ENCODE results near the gene OR2A5. TPM values are rescaled to one million over a fixed set of nuclear protein-coding genes. Genes with fewer than 3 reads are reported as not detected.
"Not testable (repeated sequence)": the region's sequence is repeated elsewhere in the genome, so short reads cannot be mapped to it uniquely, and the experiment has no call there.

OR2A5 gene
- total and polyA plus RNA-seq, 4 donors, result not detected

DNA sequence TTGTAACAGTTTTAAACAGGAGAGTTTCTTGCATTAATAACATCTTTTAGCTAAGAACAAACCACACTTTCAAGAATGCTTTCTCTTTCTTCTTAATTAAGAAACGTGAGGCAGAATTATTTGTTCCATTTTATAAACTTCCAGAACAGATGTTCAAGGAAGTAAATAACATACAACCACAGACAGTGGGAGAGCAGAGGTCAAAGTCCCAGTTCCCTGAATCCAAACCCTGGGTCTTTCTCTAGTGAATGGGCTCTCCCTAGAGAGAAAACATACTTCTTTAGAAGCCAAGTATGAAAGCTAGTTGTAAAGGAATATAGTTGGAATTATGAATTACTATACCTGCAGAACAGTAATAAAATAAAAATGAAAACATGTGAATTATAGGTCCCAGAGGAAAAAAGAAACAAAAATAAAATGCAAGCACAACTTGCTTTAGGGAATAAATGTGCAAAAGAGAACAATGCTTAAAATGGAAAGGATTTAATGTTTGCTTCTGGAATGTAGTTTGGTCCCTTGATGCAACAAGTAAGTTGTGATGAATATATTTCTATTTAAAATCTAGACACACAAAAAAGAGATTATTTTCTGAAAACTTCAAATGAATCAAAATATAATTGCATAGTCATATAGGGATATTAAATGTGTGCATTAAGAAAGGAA, 42.6 kb upstream of the OR2A5 start:
- no peak overlapping the region for H3K9ac ChIP-seq (ENCODE audit: insufficient read depth in 1 of 2, low read length in 2 of 2)
- no peaks in the 10 kb centered on the region for H3K36me3 ChIP-seq (ENCODE audit: control insufficient read depth in 4 of 4, insufficient read depth in 4 of 4, low read length in 4 of 4)
- WGBS, 2 donors, result 30 to 47% methylated on average over 1 of the region's 1 CpG
- DNase-seq (peak in 1 of 3 donors; percentile 32), ATAC-seq (ENCODE audit: insufficient read depth, low FRiP score) (no peak)
- H3K9me3 ChIP-seq (ENCODE audit: control insufficient read depth in 4 of 4, insufficient read depth in 3 of 4, low read length in 3 of 4), result peaks cover 0 to 3% (median 0%) of the 10 kb centered on the region in 4 donors
- no peak overlapping the region for H3K27ac ChIP-seq (ENCODE audit: low read depth in 1 of 2, low read length in 1 of 2)
- no peaks in the 10 kb centered on the region for H3K4me1 ChIP-seq (ENCODE audit: control insufficient read depth in 5 of 5, insufficient read depth in 5 of 5, low read length in 5 of 5)
- TF ChIP-seq, protein P1, sequence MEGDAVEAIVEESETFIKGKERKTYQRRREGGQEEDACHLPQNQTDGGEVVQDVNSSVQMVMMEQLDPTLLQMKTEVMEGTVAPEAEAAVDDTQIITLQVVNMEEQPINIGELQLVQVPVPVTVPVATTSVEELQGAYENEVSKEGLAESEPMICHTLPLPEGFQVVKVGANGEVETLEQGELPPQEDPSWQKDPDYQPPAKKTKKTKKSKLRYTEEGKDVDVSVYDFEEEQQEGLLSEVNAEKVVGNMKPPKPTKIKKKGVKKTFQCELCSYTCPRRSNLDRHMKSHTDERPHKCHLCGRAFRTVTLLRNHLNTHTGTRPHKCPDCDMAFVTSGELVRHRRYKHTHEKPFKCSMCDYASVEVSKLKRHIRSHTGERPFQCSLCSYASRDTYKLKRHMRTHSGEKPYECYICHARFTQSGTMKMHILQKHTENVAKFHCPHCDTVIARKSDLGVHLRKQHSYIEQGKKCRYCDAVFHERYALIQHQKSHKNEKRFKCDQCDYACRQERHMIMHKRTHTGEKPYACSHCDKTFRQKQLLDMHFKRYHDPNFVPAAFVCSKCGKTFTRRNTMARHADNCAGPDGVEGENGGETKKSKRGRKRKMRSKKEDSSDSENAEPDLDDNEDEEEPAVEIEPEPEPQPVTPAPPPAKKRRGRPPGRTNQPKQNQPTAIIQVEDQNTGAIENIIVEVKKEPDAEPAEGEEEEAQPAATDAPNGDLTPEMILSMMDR (IDR thresholded peaks at IDR 0.05; ENCODE audit: control extremely low read depth, extremely low read depth), result no peak
- no peak overlapping the region for H3K4me3 ChIP-seq
- no peaks in the 10 kb centered on the region for H3K27me3 ChIP-seq (ENCODE audit: control insufficient read depth in 3 of 3, insufficient read depth in 3 of 3, low read length in 2 of 3)

DNA sequence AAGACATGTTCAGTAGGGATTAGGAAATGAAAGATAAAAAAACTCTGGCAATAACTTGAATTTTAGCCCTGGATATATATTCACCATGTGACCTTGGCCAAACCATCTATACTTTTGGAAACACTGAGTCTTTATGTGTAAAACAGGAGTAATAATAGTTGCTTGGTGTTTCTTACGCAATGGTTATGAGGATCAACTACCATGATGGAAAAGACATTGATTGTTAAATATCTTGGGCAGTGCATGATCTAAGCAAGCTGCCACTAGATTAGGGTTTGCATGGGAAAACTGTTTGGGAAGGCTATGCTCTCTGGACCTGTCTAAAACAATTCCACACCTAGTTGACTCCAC, 42.1 kb upstream of the OR2A5 start:
- Histone ChIP-seq H3K4me3 (no peak overlapping the region), H3K27ac (ENCODE audit: low read depth in 1 of 2, low read length in 1 of 2) (no peak overlapping the region), H3K36me3 (ENCODE audit: control insufficient read depth in 4 of 4, insufficient read depth in 4 of 4, low read length in 4 of 4) (no peaks in the 10 kb centered on the region), H3K9ac (ENCODE audit: insufficient read depth in 1 of 2, low read length in 2 of 2) (no peak overlapping the region), H3K4me1 (ENCODE audit: control insufficient read depth in 5 of 5, insufficient read depth in 5 of 5, low read length in 5 of 5) (no peaks in the 10 kb centered on the region), H3K9me3 (ENCODE audit: control insufficient read depth in 4 of 4, insufficient read depth in 3 of 4, low read length in 3 of 4) (peaks cover 0 to 3% (median 0%) of the 10 kb centered on the region in 4 donors), H3K27me3 (ENCODE audit: control insufficient read depth in 3 of 3, insufficient read depth in 3 of 3, low read length in 2 of 3) (no peaks in the 10 kb centered on the region)
- ATAC-seq (ENCODE audit: insufficient read depth, low FRiP score), result no peak
- TF ChIP-seq, protein P1 (IDR thresholded peaks at IDR 0.05; ENCODE audit: control extremely low read depth, extremely low read depth), result no peak
- WGBS, 2 donors, result 86 to 88% methylated on average over 1 of the region's 1 CpG
- DNase-seq, result peak in 1 of 3 donors; percentile 19

DNA sequence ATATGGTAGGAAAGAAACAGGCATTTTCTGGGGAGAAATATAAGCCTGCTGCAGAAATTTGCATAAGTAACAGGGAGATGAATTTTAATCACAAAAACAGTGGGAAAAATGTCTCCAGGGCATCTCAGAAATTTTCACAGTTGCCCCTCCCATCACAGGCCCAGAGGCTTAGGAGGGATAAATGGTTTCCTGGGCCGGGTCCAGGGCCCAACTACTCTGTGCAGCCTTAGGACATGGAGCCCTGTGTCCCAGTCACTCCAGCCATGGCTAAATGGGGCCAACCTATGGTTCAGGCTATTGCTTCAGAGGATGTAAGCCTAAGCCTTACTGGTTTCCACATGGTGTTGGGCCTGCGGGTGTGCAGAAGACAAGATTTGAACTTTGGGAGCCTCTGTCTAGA, 39.4 kb upstream of the OR2A5 start:
- Histone ChIP-seq H3K9ac (ENCODE audit: insufficient read depth in 1 of 2, low read length in 2 of 2) (no peak overlapping the region), H3K4me3 (no peak overlapping the region), H3K36me3 (ENCODE audit: control insufficient read depth in 4 of 4, insufficient read depth in 4 of 4, low read length in 4 of 4) (no peaks in the 10 kb centered on the region), H3K4me1 (ENCODE audit: control insufficient read depth in 5 of 5, insufficient read depth in 5 of 5, low read length in 5 of 5) (no peaks in the 10 kb centered on the region), H3K27me3 (ENCODE audit: control insufficient read depth in 3 of 3, insufficient read depth in 3 of 3, low read length in 2 of 3) (no peaks in the 10 kb centered on the region), H3K9me3 (ENCODE audit: control insufficient read depth in 4 of 4, insufficient read depth in 3 of 4, low read length in 3 of 4) (peaks cover 0 to 3% (median 0%) of the 10 kb centered on the region in 4 donors), H3K27ac (ENCODE audit: low read depth in 1 of 2, low read length in 1 of 2) (no peak overlapping the region)
- 74 to 81% methylated on average over 2 of the region's 2 CpGs for WGBS, 2 donors
- DNase-seq (no peak), ATAC-seq (ENCODE audit: insufficient read depth, low FRiP score) (no peak)
- TF ChIP-seq, protein P1 (IDR thresholded peaks at IDR 0.05; ENCODE audit: control extremely low read depth, extremely low read depth), result no peak

DNA sequence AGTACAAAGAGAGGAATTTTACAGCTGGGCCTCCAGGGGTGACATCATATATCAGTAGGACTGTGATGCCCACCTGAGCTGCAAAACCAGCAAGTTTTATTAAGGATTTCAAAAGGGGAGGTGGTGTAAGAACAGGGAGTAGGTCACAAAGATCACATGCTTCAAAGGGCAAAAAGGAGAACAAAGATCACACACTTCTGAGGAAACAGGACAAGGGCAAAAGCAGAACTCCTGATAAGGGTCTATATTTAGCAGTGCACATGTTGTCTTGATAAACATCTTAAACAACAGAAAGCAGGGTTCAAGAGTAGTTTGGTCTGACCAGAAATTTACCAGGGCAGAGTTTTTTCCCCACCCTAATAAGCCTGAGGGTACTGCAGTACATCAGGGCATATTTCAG, 38.7 kb upstream of the OR2A5 start:
- not testable (repeated sequence) for H3K9me3 ChIP-seq (ENCODE audit: control insufficient read depth in 4 of 4, insufficient read depth in 3 of 4, low read length in 3 of 4); H3K36me3 ChIP-seq (ENCODE audit: control insufficient read depth in 4 of 4, insufficient read depth in 4 of 4, low read length in 4 of 4); H3K4me3 ChIP-seq; DNase-seq; H3K27me3 ChIP-seq (ENCODE audit: control insufficient read depth in 3 of 3, insufficient read depth in 3 of 3, low read length in 2 of 3); H3K9ac ChIP-seq (ENCODE audit: insufficient read depth in 1 of 2, low read length in 2 of 2); H3K27ac ChIP-seq (ENCODE audit: low read depth in 1 of 2, low read length in 1 of 2); ATAC-seq (ENCODE audit: insufficient read depth, low FRiP score); H3K4me1 ChIP-seq (ENCODE audit: control insufficient read depth in 5 of 5, insufficient read depth in 5 of 5, low read length in 5 of 5)

DNA sequence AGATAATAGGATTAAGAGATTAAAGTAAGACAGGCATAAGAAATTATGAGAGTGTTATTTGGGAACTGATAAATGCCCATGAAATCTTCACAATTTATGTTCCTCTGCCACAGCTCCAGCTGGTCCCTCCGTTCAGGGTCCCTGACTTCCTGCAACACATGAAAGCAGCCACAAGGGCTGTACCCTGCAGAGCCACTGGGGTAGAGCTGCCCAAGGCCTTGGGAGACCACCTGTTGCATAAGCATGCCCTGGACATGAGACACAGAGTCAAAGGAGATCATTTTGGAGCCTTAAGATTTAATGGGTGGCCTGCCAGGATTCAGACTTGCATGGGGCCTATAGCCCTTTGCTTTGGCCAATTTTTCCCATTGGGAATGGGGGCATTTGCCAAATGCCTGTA, 37.9 kb upstream of the OR2A5 start:
- not testable (repeated sequence) for DNase-seq; H3K36me3 ChIP-seq (ENCODE audit: control insufficient read depth in 4 of 4, insufficient read depth in 4 of 4, low read length in 4 of 4); H3K27me3 ChIP-seq (ENCODE audit: control insufficient read depth in 3 of 3, insufficient read depth in 3 of 3, low read length in 2 of 3); H3K27ac ChIP-seq (ENCODE audit: low read depth in 1 of 2, low read length in 1 of 2); ATAC-seq (ENCODE audit: insufficient read depth, low FRiP score); H3K9me3 ChIP-seq (ENCODE audit: control insufficient read depth in 4 of 4, insufficient read depth in 3 of 4, low read length in 3 of 4); H3K4me1 ChIP-seq (ENCODE audit: control insufficient read depth in 5 of 5, insufficient read depth in 5 of 5, low read length in 5 of 5); H3K4me3 ChIP-seq; H3K9ac ChIP-seq (ENCODE audit: insufficient read depth in 1 of 2, low read length in 2 of 2)
- WGBS, 2 donors, result 80 to 82% methylated on average over 1 of the region's 1 CpG
